PC-3 (cell line): Measurements from ENCODE around the gene UPF1.

Experiments used
- EZH2phosphoT487 ChIP-seq: fragments of 300-600 bp; sonication (generic); IDR thresholded peaks from 2 replicates; pipeline ENCODE4 v1.6.1; 2018; ENCODE audit warnings: mild to moderate bottlenecking, antibody characterized with exemption, low read length, borderline replicate concordance
- TF ChIP-seq, protein P1 (sequence below): fragments of 300-600 bp; sonication (generic); conservative IDR thresholded peaks from 2 replicates; pipeline ENCODE4 v1.5.1; 2017; ENCODE audit warnings: antibody characterized with exemption, low read depth, mild to moderate bottlenecking, low read length

GRCh38 chr19:18878058-18878797 lies 46.5 kb downstream of the UPF1 start:
- TF ChIP-seq, protein P1, sequence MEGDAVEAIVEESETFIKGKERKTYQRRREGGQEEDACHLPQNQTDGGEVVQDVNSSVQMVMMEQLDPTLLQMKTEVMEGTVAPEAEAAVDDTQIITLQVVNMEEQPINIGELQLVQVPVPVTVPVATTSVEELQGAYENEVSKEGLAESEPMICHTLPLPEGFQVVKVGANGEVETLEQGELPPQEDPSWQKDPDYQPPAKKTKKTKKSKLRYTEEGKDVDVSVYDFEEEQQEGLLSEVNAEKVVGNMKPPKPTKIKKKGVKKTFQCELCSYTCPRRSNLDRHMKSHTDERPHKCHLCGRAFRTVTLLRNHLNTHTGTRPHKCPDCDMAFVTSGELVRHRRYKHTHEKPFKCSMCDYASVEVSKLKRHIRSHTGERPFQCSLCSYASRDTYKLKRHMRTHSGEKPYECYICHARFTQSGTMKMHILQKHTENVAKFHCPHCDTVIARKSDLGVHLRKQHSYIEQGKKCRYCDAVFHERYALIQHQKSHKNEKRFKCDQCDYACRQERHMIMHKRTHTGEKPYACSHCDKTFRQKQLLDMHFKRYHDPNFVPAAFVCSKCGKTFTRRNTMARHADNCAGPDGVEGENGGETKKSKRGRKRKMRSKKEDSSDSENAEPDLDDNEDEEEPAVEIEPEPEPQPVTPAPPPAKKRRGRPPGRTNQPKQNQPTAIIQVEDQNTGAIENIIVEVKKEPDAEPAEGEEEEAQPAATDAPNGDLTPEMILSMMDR: no peak
- TF ChIP-seq EZH2phosphoT487: no peak
